Panc1 (cell line): ENCODE data around the gene FCSK. TPM values are rescaled to one million over a fixed set of nuclear protein-coding genes. Genes with fewer than 3 reads are reported as not detected.

Experiments used
- ATAC-seq: fragments of 200-7000 bp; cut with Tn5 transposase; 2 replicates; pipeline ENCODE4 v1.9.1; 2020; ENCODE audit warnings: mild to moderate bottlenecking, moderate library complexity
- BruUV-seq: library from RNA; stranded (reverse); fragments of 400-500 nt; replicated peaks from 2 replicates; lab custom pipeline; 2021; lab: Mats Ljungman, UMichigan
- CTCF ChIA-PET: fragments of 300-600 bp; sonication (Branson Sonifier 250); formaldehyde crosslinking; loops from one replicate; lab custom pipeline; 2022; ENCODE audit warnings: antibody characterized with exemption; lab: Charles Lee
- POLR2A ChIA-PET: fragments of 300-600 bp; sonication (Branson Sonifier 250); formaldehyde crosslinking; loops from one replicate; lab custom pipeline; 2022; ENCODE audit warnings: antibody characterized with exemption; lab: Charles Lee
- DNase-seq: peaks from one replicate; pipeline ENCODE4 v3.0.0-alpha.2; 2010; ENCODE audit warnings: low read depth, low spot score
- H3K27ac ChIP-seq: 2 replicates; pipeline ENCODE4 v1.5.1; 2011; ENCODE audit warnings: mild to moderate bottlenecking, low read length, inconsistent platforms
- H3K27me3 ChIP-seq: fragments of 200-500 bp; sonication (Bioruptor generic); 2 replicates; pipeline ENCODE4 v1.6.0; 2014; ENCODE audit warnings: low read length, inconsistent platforms; ENCODE audit not compliant: control insufficient read depth, insufficient read depth
- H3K36me3 ChIP-seq: fragments of 200-500 bp; sonication (Bioruptor generic); 2 replicates; pipeline ENCODE4 v1.5.1; 2014; ENCODE audit warnings: inconsistent platforms, mild to moderate bottlenecking, low read length, moderate library complexity; ENCODE audit not compliant: control insufficient read depth, insufficient read depth
- H3K4me1 ChIP-seq: 2 replicates; pipeline ENCODE4 v1.5.1; 2011; ENCODE audit warnings: inconsistent platforms, mild to moderate bottlenecking, low read length, moderate library complexity; ENCODE audit not compliant: control insufficient read depth, insufficient read depth
- H3K4me3 ChIP-seq, 2 experiments: 2 replicates each; pipeline ENCODE4 v1.5.1; 2011 to 2012; ENCODE audit warnings: low read depth in 2 of 2, low read length in 2 of 2, mild to moderate bottlenecking in 2 of 2, inconsistent platforms in 1 of 2, moderate library complexity in 1 of 2
- H3K9me3 ChIP-seq: fragments of 200-500 bp; sonication (Bioruptor generic); 2 replicates; pipeline ENCODE4 v1.5.1; 2014; ENCODE audit warnings: low read depth, mild to moderate bottlenecking, inconsistent platforms, low read length, moderate library complexity; ENCODE audit not compliant: control insufficient read depth, insufficient read depth
- TCF7L2 ChIP-seq: IDR thresholded peaks from 2 replicates; pipeline ENCODE4 v1.6.1; 2011; ENCODE audit warnings: mild to moderate bottlenecking, low read depth, low read length, inconsistent platforms
- in situ Hi-C: cut with HindIII; loops from 2 replicates; pipeline ENCODE4 v1.10.0; 2016; ENCODE audit warnings: low sequenced_read_pairs, low pct_unique_long_range_greater_than_20kb
- intact Hi-C: fragments of 100-400 bp; cut with micrococcal nuclease; formaldehyde crosslinking; loops from one replicate; pipeline ENCODE4 v1.10.0; 2022; ENCODE audit not compliant: unreplicated experiment
- total RNA-seq: library from RNA; stranded (reverse); gene quantifications from one replicate; pipeline ENCODE4 v1.2.1, GENCODE V29; 2021; ENCODE audit not compliant: unreplicated experiment
- TF ChIP-seq, protein P1 (sequence below): fragments of 450-650 bp; IDR thresholded peaks from 2 replicates; pipeline ENCODE4 v1.5.1; 2017; ENCODE audit warnings: mild to moderate bottlenecking
- TF ChIP-seq, protein P2 (sequence below), 2 experiments: IDR thresholded peaks; 2 replicates each; pipeline ENCODE4 v1.6.1; 2011 to 2012; ENCODE audit warnings: low read depth in 2 of 2, control low read depth in 1 of 2, low read length in 1 of 2, mild to moderate bottlenecking in 1 of 2, moderate library complexity in 1 of 2; ENCODE audit not compliant: insufficient read depth in 1 of 2

Gene FCSK
- total RNA-seq, 1 experiment from 2014 or later = 16.9 TPM

DNA sequence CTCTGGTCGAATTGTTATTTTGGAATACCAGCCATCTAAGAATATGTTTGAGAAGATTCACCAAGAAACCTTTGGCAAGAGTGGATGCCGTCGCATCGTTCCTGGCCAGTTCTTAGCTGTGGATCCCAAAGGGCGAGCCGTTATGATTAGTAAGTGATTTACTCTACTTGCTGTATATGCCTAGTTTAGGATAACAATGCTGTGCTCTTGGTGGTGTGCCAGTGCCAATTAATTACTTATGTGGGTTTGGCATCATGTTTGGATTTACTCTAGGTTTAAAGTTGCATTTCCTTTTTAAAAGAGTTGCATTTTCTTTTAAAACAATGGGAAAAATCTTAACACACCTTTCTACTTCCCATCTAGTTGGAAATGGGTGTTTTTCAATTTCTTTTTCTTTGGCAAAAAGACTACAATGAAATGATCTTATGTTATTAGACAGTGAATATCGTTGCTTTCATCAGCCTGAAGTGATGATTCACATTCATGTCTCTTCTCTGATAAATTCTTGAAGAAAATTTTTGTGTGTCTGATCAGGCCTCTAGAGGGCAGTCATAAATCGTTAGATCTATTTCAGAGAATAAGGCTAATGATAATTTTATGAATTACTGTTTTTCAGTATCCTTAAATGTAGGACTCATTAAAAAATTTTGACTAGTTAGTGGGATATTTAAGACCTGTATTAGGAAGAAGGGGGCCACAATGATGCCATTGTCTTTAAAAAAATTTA, 74.8 kb downstream of the FCSK start:
- H3K27me3 ChIP-seq = no peaks in the 10 kb centered on the region
- ATAC-seq (no peak), DNase-seq (no peak)
- no peaks in the 10 kb centered on the region for H3K9me3 ChIP-seq
- H3K4me3 ChIP-seq = no peak overlapping the region
- TF ChIP-seq TCF7L2 = no peak
- TF ChIP-seq, protein P1, sequence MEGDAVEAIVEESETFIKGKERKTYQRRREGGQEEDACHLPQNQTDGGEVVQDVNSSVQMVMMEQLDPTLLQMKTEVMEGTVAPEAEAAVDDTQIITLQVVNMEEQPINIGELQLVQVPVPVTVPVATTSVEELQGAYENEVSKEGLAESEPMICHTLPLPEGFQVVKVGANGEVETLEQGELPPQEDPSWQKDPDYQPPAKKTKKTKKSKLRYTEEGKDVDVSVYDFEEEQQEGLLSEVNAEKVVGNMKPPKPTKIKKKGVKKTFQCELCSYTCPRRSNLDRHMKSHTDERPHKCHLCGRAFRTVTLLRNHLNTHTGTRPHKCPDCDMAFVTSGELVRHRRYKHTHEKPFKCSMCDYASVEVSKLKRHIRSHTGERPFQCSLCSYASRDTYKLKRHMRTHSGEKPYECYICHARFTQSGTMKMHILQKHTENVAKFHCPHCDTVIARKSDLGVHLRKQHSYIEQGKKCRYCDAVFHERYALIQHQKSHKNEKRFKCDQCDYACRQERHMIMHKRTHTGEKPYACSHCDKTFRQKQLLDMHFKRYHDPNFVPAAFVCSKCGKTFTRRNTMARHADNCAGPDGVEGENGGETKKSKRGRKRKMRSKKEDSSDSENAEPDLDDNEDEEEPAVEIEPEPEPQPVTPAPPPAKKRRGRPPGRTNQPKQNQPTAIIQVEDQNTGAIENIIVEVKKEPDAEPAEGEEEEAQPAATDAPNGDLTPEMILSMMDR = peak; percentile 59; the same call in 1 of the 2 replicates
- TF ChIP-seq, protein P2, sequence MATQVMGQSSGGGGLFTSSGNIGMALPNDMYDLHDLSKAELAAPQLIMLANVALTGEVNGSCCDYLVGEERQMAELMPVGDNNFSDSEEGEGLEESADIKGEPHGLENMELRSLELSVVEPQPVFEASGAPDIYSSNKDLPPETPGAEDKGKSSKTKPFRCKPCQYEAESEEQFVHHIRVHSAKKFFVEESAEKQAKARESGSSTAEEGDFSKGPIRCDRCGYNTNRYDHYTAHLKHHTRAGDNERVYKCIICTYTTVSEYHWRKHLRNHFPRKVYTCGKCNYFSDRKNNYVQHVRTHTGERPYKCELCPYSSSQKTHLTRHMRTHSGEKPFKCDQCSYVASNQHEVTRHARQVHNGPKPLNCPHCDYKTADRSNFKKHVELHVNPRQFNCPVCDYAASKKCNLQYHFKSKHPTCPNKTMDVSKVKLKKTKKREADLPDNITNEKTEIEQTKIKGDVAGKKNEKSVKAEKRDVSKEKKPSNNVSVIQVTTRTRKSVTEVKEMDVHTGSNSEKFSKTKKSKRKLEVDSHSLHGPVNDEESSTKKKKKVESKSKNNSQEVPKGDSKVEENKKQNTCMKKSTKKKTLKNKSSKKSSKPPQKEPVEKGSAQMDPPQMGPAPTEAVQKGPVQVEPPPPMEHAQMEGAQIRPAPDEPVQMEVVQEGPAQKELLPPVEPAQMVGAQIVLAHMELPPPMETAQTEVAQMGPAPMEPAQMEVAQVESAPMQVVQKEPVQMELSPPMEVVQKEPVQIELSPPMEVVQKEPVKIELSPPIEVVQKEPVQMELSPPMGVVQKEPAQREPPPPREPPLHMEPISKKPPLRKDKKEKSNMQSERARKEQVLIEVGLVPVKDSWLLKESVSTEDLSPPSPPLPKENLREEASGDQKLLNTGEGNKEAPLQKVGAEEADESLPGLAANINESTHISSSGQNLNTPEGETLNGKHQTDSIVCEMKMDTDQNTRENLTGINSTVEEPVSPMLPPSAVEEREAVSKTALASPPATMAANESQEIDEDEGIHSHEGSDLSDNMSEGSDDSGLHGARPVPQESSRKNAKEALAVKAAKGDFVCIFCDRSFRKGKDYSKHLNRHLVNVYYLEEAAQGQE (IDR thresholded peaks at IDR 0.05; ENCODE audit: insufficient read depth in 1 of 2, low read depth in 2 of 2, low read length in 1 of 2) = no peak
- no TSS peak for BruUV-seq
- peaks cover 33% of the 10 kb centered on the region for H3K36me3 ChIP-seq
- intact Hi-C loops (no loop called here), in situ Hi-C loops (no loop called here)
- no peak overlapping the region for H3K27ac ChIP-seq
- CTCF ChIA-PET = no interaction called here
- POLR2A ChIA-PET = no interaction called here
- H3K4me1 ChIP-seq = peaks cover 10% of the 10 kb centered on the region

Other genes with a start within 250 kb of the FCSK start
- 19.3 TPM for gene EXOSC6, start 202.7 kb upstream of the FCSK start, total RNA-seq
- 115 TPM for gene AARS1, start 165.1 kb upstream of the FCSK start, total RNA-seq
- 24.4 TPM for gene DDX19B, start 155.4 kb upstream of the FCSK start, total RNA-seq
- 22.9 TPM for gene DDX19A, start 107.7 kb upstream of the FCSK start, total RNA-seq
- gene ST3GAL2, start 15.5 kb upstream of the FCSK start, total RNA-seq = 84.2 TPM
- 45.4 TPM for gene COG4, start 69.0 kb downstream of the FCSK start, total RNA-seq
- gene SF3B3, start 69.2 kb downstream of the FCSK start, total RNA-seq = 253 TPM
- 5.8 TPM for gene IL34, start 192.0 kb downstream of the FCSK start, total RNA-seq
- gene MTSS2, start 231.5 kb downstream of the FCSK start, total RNA-seq = 55.7 TPM